NCI-H345 treated with DMSO at 0.1 percent for 48 hours (cell line): ENCODE results near the gene ADTRP.

ENCODE experiments used
- DNase-seq: peaks from one replicate; lab custom pipeline; 2025; ENCODE audit not compliant: unreplicated experiment; lab: John Stamatoyannopoulos, UW

ADTRP gene

GRCh38 chr6:11774426-11774825 is 4.2 kb downstream of the ADTRP start:
- DNase-seq, result no peak

GRCh38 chr6:11773581-11773980 is 5.0 kb downstream of the ADTRP start:
- DNase-seq, result no peak

DNA sequence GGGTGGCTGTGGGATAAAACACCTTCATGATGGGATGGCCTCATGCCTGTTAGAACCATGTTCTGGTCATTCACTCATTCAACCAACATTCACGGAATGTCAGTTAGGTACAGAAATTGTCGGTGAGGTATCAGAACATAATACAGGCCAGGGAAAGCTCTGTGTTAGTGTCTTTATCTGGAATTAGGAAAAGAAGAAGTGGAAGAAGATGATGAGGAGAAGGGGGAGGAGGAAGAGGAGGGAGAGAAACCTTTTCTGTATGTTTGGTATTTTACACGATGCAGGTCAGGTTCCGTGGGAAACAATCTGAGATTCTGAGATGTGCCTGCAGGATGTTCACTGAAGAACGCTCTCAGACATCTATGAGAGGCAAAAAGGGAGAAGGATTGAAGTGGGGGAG is 5.6 kb downstream of the ADTRP start:
- no peak for DNase-seq

- no peak for DNase-seq
Measured at GRCh38 chr6:11772109-11772825, 6.3 kb downstream of the ADTRP start.

GRCh38 chr6:11771473-11772048 is 7.0 kb downstream of the ADTRP start:
- no peak for DNase-seq

DNA sequence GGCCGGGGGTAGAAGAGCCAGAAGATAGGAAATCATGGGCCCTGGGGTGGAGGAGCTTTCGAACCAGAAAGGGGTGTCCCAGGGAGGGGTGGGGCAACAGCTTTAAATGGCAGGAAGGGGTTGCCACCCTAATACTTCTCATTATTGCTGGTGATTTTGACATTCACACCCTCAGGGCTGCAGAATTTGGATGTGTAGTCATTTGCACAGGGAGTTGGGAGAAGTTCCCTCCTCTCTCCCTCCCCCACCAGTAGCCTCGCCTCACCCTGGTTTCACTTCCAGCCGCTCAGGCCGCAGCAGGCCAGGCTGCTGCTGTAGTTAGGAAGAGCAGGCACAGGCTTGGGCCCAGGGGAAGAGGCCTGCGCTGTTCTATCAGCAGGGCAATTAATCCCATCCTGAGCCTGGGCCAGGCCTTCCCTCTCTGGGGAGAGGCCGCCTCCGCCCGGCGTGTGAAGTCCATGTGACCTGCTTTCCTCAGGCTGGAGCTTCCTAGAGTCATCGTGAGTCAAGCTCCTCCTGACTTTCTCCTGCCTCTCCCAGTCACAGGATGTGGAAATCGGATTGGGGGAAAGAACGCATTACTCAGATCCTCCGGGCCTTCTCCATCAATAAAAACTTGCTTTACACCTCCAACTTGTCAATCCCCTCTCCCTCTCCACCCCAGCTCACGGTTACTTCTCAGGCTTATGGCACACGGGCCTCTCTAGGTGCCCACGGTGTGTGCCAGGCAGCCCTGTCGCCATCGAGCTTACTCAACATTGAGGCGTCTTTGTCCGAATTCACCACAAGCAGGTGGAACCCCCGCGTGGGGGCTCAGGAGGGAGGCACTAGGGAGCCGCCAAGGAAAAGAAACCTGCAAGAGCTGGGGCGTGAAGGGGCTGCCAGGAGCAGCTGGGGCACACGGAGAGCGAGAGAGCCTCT is 7.8 kb downstream of the ADTRP start:
- DNase-seq, result no peak

DNA sequence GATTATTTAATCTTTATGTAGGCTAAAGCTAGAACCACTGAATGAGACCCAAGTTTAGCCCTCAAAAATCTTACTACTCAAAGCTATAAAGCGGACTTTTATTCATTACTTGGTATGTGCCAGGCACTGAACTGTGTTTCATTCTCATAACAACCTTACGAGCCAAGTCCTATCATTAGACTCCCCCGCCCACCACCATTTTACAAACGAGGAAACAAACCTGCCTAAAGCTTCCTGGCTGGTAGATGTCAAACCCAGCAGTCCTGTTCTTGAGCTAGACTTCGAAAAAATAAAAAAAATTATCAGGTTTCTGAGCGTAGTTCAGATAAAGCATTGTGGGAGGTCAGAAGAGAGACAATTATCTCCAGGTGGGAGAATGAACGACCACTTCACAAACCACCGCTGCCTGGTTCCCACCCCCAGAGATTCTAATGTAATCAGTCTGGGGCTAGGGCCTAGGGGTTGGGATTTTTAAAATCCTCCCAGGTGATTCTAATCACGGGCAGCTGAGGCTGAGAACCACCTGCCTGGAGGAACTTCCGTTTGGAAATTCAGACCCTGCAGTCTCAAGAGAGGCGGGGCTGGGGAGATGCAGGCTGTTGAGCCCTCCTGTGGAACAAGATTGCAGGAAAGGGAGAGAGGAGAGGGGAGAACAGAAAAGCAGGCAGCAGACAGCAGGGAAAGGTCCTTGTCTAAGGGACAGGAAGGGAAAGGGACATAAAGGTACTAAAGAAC is 8.6 kb downstream of the ADTRP start:
- no peak for DNase-seq

DNA sequence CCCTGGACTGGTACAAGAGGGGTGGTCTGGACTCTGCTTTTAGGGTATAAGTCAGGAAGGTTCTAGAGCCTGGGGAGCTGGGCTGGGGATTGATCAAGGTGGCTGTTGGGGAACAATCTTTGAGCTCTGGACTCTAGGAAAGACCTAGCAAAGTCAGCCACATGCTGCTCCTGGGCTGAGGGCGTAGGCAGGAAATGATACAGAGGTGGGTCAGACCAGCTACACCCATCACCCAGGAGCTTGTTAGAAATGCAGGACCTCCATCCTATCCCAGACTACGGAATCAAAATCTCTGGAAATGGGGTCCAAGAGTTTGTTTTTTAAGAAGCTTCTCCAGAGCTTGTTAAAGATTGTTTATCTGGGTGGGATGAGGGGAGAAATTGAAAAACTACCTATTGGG is 9.4 kb downstream of the ADTRP start:
- no peak for DNase-seq

GRCh38 chr6:11767978-11768756 is 10.4 kb downstream of the ADTRP start:
- DNase-seq, result no peak

DNA sequence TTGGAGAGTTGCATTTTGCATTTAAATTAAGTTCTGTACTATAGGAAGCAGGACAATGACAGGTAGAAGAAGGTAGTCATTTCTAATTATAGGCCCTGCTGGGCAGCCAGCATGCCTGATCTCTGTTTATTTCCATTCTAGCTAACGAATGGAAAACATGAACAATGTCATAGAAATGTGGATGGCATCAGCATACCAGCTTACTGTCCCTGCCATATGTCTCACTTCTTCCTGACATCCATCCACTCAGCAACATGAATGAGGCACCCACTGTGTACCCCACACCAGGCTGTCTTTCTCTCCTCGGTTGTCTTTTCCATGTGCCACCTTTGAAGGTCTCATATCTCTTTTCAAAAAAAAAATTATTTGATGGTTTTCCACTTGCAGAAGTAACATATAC is 11.1 kb downstream of the ADTRP start:
- no peak for DNase-seq

GRCh38 chr6:11766589-11767450 is 11.8 kb downstream of the ADTRP start:
- DNase-seq, result no peak

GRCh38 chr6:11766043-11766442 is 12.6 kb downstream of the ADTRP start:
- no peak for DNase-seq

- no peak for DNase-seq
Measured at GRCh38 chr6:11764250-11764604, 14.4 kb downstream of the ADTRP start.

DNA sequence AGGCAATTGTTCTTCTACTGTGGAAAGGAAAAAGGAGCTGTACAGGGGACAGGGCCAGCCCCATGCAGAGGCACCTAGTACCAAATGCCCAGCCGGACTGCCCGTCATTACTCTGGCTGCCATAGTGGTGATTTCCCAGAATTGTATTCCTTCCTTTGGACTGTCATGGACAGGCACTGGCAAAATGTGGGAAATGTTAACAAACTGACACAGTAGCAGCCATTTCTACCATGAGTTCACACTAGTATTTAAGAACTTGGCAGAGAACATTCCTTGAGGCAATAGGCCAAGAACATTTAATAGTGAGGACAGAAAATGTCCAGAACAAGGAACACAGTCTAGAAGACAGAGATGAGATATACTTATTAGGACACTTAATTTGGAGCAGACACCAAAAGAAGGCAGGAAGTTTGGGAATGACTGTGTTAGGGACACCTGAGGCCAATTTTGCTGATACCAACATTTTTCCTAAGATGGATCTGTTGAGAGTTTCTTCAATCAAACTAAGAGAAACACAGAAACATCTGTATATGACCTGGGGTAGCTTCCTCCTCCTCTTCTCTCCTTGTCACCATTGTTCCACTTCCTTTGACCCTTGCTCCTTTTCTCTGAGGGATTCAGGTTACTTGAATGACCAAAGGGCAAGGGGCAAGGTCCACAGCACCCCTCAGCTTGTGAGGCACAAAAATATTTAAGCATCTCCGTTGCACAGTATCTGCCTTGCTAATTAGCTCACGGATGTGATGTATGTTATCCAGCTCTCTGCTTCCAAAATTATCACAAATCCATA is 14.9 kb downstream of the ADTRP start:
- no peak for DNase-seq

- no peak for DNase-seq
Measured at GRCh38 chr6:11762794-11763459, 15.7 kb downstream of the ADTRP start.

DNA sequence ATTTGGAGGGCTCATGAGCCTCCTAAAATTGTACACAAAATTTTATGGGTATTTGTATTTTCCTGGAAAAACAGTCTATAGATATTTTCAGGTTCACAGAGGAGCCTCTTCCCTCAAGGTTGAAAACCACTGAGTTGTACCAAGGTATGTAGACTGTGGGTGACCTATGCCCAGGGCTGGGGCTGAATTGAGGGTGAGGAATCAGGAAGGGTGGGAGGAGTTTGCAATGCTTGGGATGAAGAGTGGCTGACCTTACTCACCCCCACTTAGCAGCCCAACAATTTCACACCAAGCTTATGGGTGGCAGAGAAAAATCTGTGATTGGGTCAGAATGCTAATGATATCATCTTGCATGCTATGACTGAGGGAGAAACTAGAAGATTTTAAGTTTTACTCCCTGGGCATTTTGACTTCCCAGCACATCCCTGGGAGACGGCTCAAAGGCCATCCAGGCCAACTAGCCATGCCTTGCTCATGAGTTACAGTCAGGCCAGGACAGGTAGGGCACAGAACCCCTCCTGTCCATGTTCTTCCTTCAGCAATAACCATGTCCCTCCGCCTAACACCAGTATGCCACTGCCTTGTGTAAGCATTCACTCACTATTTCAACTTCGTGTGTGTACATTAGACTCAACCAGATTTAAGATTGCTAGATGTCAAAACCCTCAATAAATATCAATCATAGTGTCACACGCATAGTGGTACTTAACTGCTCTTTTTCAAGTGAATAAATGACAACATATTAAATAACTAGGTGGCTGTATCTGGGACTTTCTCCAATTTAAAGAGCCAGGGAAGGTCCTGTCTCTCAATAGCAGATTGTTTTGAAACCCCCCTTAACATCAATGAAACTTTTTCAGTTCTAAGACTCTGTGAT is 16.6 kb downstream of the ADTRP start:
- no peak for DNase-seq

GRCh38 chr6:11760015-11760473 is 18.6 kb downstream of the ADTRP start:
- DNase-seq, result no peak
